IPS-15b (cell line): ENCODE results near the gene TNFRSF18.
"Not testable (repeated sequence)": the region's sequence is repeated elsewhere in the genome, so short reads cannot be mapped to it uniquely, and the experiment has no call there.

Experiments used
- H3K27me3 ChIP-seq: one replicate; pipeline ENCODE4 v1.6.1; 2013; ENCODE audit warnings: low read length; ENCODE audit not compliant: control insufficient read depth, insufficient read depth
- H3K36me3 ChIP-seq: one replicate; pipeline ENCODE4 v1.6.1; 2013; ENCODE audit warnings: low read length; ENCODE audit not compliant: control insufficient read depth, insufficient read depth
- H3K4me1 ChIP-seq: one replicate; pipeline ENCODE4 v1.6.1; 2013; ENCODE audit warnings: mild to moderate bottlenecking, low read length; ENCODE audit not compliant: control insufficient read depth, insufficient read depth
- H3K4me3 ChIP-seq: one replicate; pipeline ENCODE4 v1.5.1; 2013; ENCODE audit warnings: low read depth, low read length
- H3K9ac ChIP-seq: one replicate; pipeline ENCODE4 v1.6.1; 2013; ENCODE audit warnings: low read depth, mild to moderate bottlenecking, low read length
- H3K9me3 ChIP-seq: one replicate; pipeline ENCODE4 v1.6.1; 2013; ENCODE audit warnings: mild to moderate bottlenecking, low read length; ENCODE audit not compliant: control insufficient read depth, insufficient read depth

TNFRSF18 gene

DNA sequence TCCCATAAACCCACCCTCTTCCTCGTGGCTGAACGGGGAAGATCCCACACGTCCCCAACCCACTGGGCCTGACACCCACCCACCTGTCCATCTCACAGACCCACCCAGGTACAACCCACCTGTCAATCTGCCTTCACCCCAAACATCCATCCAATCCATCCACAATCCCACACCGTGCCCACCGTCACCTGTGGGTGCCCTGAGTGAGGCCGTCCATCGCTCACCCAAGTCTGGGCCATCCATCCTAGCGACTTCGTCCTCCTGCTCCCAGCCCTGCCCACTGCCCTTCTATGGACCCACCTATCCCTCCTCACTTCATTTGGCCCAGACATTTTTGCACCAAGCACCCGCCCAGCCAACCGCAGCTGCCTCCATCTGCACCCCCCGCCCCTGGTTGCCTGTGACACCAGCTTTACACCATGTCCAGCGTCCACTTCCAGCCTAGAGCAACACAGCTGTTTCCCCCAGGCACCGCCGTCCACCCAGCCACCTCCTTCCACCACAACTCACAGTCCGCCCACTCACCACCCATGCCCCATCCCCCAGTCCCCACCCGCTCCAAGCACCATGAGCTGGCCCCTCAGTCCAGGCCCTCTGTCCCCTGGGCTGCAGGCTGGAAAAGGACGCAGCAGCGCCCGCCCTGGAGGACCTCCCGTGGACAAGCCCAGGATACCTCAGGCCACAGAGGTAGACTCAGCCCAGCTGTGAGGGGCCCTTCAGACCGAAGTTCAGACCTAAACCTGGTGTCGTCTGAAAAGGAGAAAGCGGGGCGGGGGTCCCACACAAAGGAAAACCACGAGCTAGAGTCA is 25.1 kb downstream of the TNFRSF18 start:
- Histone ChIP-seq H3K4me1 (peaks cover 3% of the 10 kb centered on the region), H3K9me3 (no peaks in the 10 kb centered on the region), H3K4me3 (no peak overlapping the region), H3K9ac (no peak overlapping the region), H3K27me3 (no peaks in the 10 kb centered on the region), H3K36me3 (no peaks in the 10 kb centered on the region)

DNA sequence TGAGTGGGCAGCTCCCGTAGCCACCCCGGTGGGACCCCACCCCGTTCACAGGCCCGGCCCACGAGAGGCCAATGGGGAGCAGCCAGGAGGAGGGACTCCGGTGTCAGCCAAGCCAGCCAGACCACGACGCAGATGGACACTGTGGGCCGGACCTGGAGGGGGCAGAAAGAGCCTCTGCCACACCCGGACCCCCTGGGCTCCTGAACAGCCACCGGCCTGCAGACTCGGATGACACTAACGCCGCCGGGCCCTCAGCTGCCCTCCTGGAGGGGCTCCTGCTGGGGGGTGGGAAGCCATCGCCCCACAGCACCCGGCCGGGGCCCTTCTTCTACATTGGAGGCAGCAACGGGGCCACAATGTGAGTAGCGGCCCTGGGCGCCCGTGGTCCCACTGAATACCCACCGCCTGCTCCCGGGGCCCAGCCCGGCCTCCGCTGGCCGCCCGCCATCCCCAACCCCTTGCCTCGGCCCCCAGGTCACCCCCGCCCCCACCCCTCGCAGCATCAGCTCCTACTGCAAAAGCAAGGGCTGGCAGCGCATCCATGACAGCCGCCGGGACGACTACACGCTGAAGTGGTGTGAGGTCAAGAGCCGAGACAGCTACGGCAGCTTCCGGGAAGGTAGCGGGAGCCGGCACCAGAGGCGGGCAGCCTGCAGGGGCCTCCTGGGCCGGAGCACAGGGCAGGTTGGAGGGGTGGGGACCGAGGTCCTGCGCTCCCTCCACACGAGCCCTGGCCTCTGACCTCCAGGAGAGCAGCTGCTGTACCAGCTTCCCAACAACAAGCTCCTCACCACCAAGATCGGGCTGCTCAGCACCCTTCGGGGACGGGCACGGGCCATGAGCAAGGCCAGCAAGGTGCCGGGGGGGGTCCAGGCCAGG is 26.2 kb downstream of the TNFRSF18 start:
- Histone ChIP-seq H3K9me3 (no peaks in the 10 kb centered on the region), H3K27me3 (no peaks in the 10 kb centered on the region), H3K9ac (no peak overlapping the region), H3K4me1 (peaks cover 3% of the 10 kb centered on the region), H3K4me3 (no peak overlapping the region), H3K36me3 (no peaks in the 10 kb centered on the region)

DNA sequence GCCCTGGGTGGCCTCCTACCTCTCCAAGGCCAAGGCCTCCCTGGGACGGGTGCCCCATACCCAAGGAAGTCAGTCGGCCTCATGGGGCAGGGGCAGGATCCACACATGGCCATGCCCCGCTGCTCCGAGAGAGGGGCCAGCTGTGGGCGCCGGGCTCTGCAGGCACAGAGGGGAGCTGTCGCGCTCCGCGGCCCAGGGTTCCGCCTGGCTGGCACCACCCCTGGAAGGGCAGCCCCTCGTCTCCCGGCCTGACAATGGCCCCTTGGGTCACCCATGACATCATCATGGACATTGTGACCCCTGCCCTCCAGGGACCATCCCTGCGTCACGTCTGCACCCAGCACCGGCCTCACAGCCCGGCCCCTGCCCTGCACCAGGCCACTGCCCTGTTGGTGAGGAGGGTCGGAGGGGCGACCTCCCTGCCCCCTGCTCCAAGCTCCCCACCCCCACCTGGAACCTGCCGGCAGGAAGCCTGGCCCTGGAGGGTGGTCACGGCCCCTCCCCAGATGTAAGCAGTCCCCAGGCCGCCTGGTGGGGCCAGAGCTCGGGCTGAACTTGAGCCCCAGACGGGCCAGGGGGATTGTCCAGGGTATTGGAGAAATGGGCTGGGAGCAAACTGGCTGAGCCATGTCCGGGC is 26.9 kb downstream of the TNFRSF18 start:
- no peak overlapping the region for H3K9ac ChIP-seq
- H3K4me3 ChIP-seq = no peak overlapping the region
- peaks cover 3% of the 10 kb centered on the region for H3K4me1 ChIP-seq
- H3K36me3 ChIP-seq = no peaks in the 10 kb centered on the region
- no peaks in the 10 kb centered on the region for H3K9me3 ChIP-seq
- H3K27me3 ChIP-seq = no peaks in the 10 kb centered on the region

DNA sequence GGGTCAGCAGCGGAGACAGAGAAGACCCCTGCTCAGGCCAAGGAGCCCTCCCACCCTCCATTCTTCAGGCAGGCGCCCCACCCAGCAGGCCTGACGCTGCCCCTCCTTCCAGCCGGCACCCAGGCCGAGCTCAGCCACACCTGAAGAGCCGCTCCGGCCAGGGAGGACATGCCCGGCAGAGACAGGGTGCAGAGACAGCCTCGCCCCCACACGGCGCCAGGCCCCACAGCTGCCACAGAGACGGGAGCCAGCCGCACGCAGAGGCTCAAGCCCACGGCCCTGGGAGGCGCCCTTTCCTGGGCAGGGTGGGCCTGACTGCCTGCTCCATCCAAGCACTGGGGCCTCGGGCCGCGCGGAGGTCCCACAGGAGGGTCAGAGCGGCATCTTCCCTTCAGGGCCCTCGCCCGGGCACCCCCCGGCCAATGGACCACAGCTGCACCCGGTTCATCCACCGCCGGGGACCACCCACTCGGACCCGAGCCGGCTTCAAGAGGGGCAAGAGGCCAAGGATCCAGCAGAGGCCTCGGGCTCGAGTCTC is 27.5 kb downstream of the TNFRSF18 start:
- peaks cover 3% of the 10 kb centered on the region for H3K4me1 ChIP-seq
- H3K9me3 ChIP-seq = no peaks in the 10 kb centered on the region
- no peak overlapping the region for H3K4me3 ChIP-seq
- H3K27me3 ChIP-seq = no peaks in the 10 kb centered on the region
- no peak overlapping the region for H3K9ac ChIP-seq
- no peaks in the 10 kb centered on the region for H3K36me3 ChIP-seq

DNA sequence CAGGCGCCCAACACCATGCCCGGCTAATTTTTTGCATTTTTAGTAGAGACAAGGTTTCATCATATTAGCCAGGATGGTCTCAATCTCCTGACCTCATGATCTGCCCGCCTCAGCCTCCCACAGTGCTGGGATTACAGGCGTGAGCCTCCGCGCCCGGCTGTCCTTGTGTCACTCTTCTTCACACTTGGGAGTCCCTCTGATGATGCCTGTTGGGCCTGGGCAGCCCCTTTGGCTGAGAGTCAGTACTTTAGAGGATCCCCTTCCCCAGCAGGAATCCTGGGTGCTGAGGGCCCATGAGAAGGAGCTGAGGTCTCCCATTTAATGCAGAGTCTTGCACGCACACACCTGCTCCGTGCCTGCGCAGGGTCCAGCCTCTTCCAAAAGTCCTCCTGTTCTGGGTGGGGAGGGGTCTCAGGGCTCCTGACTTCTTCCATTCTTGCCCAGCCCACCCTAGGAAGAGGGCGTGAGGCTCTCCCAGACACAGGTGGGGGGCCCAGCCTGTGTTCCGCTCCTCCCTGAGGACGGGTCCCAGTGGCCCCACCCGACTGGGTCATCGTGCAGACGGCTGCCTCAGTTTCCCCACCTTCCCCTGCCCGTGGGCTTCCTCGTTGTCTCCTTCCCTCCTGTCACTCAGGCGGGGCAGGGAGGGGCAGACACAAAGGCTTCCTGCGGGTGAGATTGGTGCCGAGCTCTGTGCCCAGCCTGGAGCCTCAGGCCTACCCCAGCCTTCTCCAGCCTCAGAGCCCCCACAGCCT is 28.8 kb downstream of the TNFRSF18 start:
- Histone ChIP-seq H3K9ac (no peak overlapping the region), H3K4me3 (no peak overlapping the region), H3K36me3 (no peaks in the 10 kb centered on the region), H3K9me3 (no peaks in the 10 kb centered on the region), H3K27me3 (no peaks in the 10 kb centered on the region), H3K4me1 (peaks cover 3% of the 10 kb centered on the region)

DNA sequence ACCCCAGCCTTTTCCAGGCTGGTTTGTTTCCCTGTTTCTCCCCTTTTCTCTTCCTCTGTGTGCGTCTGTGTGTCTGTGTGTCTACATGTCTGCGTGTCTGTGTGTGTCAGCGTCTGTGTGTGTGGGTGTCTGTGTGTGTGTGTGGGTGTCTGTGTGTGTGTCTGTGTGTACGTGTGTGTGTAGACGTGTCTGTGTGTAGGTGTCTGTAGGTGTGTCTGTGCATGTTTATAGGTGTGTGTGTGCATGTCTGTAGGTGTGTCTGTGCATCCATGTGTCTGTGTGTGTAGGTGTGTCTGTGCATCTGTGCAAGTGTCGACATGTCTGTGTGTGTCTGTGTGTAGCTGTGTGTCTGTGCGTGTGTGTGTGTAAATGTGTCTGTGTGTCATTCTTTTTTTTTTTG is 29.5 kb downstream of the TNFRSF18 start:
- H3K36me3 ChIP-seq = no peaks in the 10 kb centered on the region
- H3K27me3 ChIP-seq = no peaks in the 10 kb centered on the region
- no peak overlapping the region for H3K4me3 ChIP-seq
- H3K9me3 ChIP-seq = no peaks in the 10 kb centered on the region
- H3K9ac ChIP-seq = no peak overlapping the region
- peaks cover 3% of the 10 kb centered on the region for H3K4me1 ChIP-seq

DNA sequence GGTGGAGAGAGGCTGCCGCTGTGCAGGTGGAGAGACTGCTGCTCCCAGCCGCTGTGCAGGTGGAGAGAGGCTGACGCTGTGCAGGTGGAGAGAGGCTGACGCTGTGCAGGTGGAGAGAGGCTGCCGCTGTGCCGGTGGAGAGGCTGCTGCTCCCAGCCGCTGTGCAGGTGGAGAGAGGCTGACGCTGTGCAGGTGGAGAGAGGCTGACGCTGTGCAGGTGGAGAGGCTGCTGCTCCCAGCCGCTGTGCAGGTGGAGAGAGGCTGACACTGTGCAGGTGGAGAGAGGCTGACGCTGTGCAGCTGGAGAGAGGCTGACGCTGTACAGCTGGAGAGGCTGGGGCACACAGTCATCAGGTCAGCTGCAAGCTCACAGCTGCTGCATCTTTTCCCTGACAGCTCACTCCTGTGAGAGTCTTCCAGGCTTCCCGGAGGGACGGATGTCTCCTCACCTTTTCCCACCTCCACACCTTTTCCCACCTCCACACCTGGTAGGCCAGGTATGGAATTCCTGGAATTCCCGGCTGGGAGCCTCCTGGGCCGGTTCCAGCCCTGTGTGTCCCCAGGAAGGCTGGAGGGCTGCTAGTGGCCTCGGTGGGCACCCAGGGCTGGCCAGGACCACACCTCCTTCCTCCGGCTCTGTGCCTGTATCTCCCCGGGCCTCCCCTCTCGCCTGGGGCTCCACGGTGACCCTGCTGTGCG is 30.2 kb downstream of the TNFRSF18 start:
- H3K27me3 ChIP-seq, H3K9me3 ChIP-seq, H3K36me3 ChIP-seq, H3K4me3 ChIP-seq, H3K4me1 ChIP-seq, H3K9ac ChIP-seq: not testable (repeated sequence)

DNA sequence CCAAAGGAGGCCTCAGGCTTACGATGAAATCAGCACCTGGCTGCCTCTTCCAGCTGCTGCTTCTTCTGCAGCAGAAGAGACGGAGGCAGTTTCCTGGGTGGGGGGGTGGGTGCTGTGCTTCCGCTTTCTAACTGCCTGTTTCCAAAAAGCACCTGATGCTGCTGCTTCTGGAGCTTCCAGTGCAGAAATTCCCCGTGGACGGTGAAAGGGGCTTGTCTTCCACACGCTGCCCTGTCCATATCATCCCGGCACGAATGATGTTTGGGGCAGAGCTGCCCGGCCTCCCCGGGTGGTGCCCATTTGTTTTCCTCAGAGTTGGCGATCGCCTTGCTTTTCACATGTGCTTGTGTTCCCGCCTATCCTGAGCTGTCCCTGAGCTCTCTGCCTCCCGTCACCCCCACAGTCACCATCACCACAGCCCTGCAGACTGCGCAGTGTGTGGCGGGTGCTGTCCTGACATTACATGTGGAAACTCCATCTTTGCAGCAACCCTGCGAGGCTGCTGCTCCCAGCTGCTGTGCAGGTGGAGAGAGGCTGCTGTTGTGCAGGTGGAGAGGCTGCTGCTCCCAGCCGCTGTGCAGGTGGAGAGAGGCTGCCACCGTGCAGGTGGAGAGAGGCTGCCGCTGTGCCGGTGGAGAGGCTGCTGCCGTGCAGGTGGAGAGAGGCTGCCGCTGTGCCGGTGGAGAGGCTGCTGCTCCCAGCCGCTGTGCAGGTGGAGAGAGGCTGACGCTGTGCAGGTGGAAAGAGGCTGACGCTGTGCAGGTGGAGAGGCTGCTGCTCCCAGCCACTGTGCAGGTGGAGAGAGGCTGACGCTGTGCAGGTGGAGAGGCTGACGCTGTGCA is 30.9 kb downstream of the TNFRSF18 start:
- H3K9ac ChIP-seq = no peak overlapping the region
- peaks cover 3% of the 10 kb centered on the region for H3K4me1 ChIP-seq

DNA sequence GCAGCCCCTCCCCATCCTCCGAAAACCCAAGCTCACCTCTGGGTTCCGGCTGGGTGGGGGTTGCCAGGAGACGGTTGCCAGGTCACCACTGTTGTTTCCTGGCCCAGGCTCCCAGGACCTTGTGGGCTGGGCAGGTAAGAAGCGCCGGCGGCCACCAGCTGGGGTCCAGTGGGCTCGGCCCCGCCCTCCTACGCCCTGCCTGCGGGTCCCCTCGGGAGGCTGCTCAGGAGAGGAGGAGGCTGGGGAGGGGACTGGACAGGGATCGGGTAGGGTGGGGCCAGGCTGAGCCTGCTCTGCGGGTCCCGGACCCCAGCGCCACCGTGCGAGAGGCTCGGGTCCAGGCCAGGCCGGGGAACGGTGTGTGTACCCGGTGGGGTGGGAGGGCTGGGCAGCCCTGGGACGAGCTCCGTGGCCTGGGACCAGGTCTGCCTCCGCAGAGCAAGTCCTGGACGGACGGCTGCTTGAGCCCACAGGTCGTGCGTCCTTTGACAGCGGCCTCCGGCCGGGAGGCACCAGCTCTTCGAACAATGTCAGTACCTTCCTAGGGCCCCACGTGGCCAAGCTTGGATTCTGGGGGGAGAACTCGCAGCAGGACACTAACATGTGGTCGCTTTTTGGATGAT is 32.5 kb downstream of the TNFRSF18 start, which contains the start of gene TTLL10:
Gene TTLL10, plus strand, starts transcription at position 88 of the 623 bp plus-strand sequence. CDS start 5,336 bp downstream, outside the sequence.
- Histone ChIP-seq H3K4me3 (no peak within 1 kb of the TSS), H3K27me3 (no peaks in the 10 kb centered on the region), H3K9ac (no peak within 1 kb of the TSS)

More for the DNA sequence above, 30.9 kb downstream of the TNFRSF18 start:
- H3K36me3 ChIP-seq = no peaks in the 10 kb centered on the region
- no peak overlapping the region for H3K4me3 ChIP-seq
- H3K27me3 ChIP-seq = no peaks in the 10 kb centered on the region
- no peaks in the 10 kb centered on the region for H3K9me3 ChIP-seq

More for the DNA sequence above, 32.5 kb downstream of the TNFRSF18 start, which contains the start of gene TTLL10:
- peaks cover 3% of the 10 kb centered on the region for H3K4me1 ChIP-seq
- no peaks in the 10 kb centered on the region for H3K9me3 ChIP-seq
- H3K36me3 ChIP-seq = no peaks in the 10 kb centered on the region
